ENCODE data around the gene ICOS.

ICOS gene

GRCh38 chr2:204003276-204003990, 66.9 kb downstream of the ICOS start:
- Mint-ChIP-seq H3K27ac (no peak overlapping the region), H3K27me3 (peaks cover 12% of the 10 kb centered on the region), H3K4me1 (no peaks in the 10 kb centered on the region), H3K36me3 (no peaks in the 10 kb centered on the region), H3K9me3 (no peaks in the 10 kb centered on the region), H3K4me3 (no peak overlapping the region)
- ATAC-seq: no peak

GRCh38 chr2:204004912-204005311, 68.3 kb downstream of the ICOS start:
- Mint-ChIP-seq H3K4me1 (no peaks in the 10 kb centered on the region), H3K9me3 (no peaks in the 10 kb centered on the region), H3K36me3 (no peaks in the 10 kb centered on the region), H3K27me3 (no peaks in the 10 kb centered on the region), H3K27ac (no peak overlapping the region), H3K4me3 (no peak overlapping the region)
- no peak for ATAC-seq

- no peak overlapping the region for H3K27ac Mint-ChIP-seq
- no peaks in the 10 kb centered on the region for H3K4me1 Mint-ChIP-seq
- H3K27me3 Mint-ChIP-seq: no peaks in the 10 kb centered on the region
- no peaks in the 10 kb centered on the region for H3K36me3 Mint-ChIP-seq
- H3K4me3 Mint-ChIP-seq: no peak overlapping the region
- no peak for ATAC-seq
- no peaks in the 10 kb centered on the region for H3K9me3 Mint-ChIP-seq
Measured at GRCh38 chr2:204005940-204006721, 69.6 kb downstream of the ICOS start.

GRCh38 chr2:204008352-204008751, 71.8 kb downstream of the ICOS start:
- Mint-ChIP-seq H3K36me3 (no peaks in the 10 kb centered on the region), H3K4me1 (no peaks in the 10 kb centered on the region), H3K27ac (no peak overlapping the region), H3K4me3 (no peak overlapping the region), H3K27me3 (peaks cover 11% of the 10 kb centered on the region), H3K9me3 (no peaks in the 10 kb centered on the region)
- ATAC-seq: no peak

GRCh38 chr2:204010628-204011560, 74.3 kb downstream of the ICOS start:
- no peaks in the 10 kb centered on the region for H3K36me3 Mint-ChIP-seq
- H3K27me3 Mint-ChIP-seq: peaks cover 11% of the 10 kb centered on the region
- no peak overlapping the region for H3K27ac Mint-ChIP-seq
- no peaks in the 10 kb centered on the region for H3K9me3 Mint-ChIP-seq
- peak; percentile 17 for ATAC-seq
- no peak overlapping the region for H3K4me3 Mint-ChIP-seq
- H3K4me1 Mint-ChIP-seq: no peaks in the 10 kb centered on the region
